ENCODE measurements around the gene ANKH.

ANKH gene

GRCh38 chr5:14659821-14660607 lies 211.6 kb downstream of the ANKH start:
- no peak for DNase-seq

GRCh38 chr5:14656898-14657297 lies 214.7 kb downstream of the ANKH start:
- DNase-seq = no peak

DNA sequence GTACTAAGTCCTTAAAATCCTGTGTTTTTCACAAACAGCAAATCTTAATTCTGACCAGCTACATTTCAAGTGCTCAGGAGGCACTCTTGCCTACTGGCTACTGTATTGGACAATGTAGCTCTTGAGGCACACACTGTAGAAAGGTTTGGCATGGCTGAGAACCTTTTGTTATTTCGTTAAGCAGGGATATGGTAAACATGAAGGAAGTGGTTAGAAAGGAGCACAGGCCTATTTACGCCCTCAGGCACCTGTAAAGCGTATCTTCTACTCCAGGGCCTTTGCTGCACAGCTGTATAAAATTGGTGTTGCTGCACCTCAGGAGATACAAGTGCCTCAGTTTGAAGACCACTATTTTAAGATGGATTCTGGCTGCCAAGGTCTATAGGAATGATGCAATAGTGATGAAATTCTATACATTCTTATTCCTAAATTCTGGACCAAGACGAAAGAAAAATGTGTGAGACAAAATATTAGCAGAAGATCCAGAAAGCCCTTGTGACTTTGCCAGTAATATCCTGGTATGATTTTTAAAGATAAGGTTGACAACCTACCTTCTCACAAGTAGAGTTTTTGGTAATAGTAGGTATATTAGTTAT lies 216.3 kb downstream of the ANKH start:
- no peak for DNase-seq

All from effector CD4-positive, alpha-beta T cell (primary cell).